Bronchial epithelial cell (primary cell): ENCODE results near the gene ANO6. TPM values are rescaled to one million over a fixed set of nuclear protein-coding genes. Genes with fewer than 3 reads are reported as not detected.

Source experiments
- DNase-seq: peaks from one replicate; pipeline ENCODE4 v3.0.0-alpha.2; 2010; ENCODE audit warnings: low read depth
- FAIRE-seq: peaks from 2 replicates; lab custom pipeline; 2011; peaks lifted over from hg19 to GRCh38; lab: Jason Lieb, UNC
- H3K27me3 ChIP-seq: 2 replicates; pipeline ENCODE4 v1.5.1; 2011; ENCODE audit warnings: low read length; ENCODE audit not compliant: control insufficient read depth, insufficient read depth
- H3K36me3 ChIP-seq: 2 replicates; pipeline ENCODE4 v1.5.1; 2011; ENCODE audit warnings: low read length; ENCODE audit not compliant: control insufficient read depth, insufficient read depth
- H3K4me3 ChIP-seq: 2 replicates; pipeline ENCODE4 v1.5.1; 2011; ENCODE audit warnings: mild to moderate bottlenecking, low read depth, low read length, control low read depth
- total RNA-seq: library from RNA; depleted of rRNA; stranded (reverse); fragments of >200 nt; gene quantifications from 2 replicates; pipeline ENCODE4 v1.2.1, GENCODE V29; 2014
- TF ChIP-seq, protein P1 (sequence below): IDR thresholded peaks from 2 replicates; pipeline ENCODE4 v1.5.1; 2011; ENCODE audit warnings: mild to moderate bottlenecking, moderate library complexity, low read length, control low read depth, inconsistent platforms; ENCODE audit not compliant: insufficient read depth, severe bottlenecking

The ANO6 gene
- total RNA-seq, 1 donor from 2014 or later = 23.2 TPM

DNA sequence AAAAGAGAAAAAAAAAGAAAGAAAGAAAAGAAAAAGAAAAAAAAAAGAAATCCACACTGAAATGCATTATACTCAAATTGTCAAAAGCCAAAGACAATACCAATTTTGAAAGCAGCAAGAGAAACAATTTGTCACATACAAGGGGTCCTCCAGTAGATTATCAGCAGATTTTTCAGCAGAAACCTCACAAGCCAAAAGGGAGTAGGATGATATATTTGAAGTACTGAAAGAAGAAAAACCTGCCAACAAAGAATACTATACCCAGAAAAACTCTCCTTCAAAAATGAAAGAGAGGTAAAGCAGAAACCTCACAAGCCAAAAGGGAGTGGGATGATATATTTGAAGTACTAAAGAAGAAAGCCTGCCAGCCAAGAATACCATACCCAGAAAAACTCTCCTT lies 37.1 kb upstream of the ANO6 start:
- DNase-seq (no peak), FAIRE-seq (no peak)
- no peaks in the 10 kb centered on the region for H3K36me3 ChIP-seq
- TF ChIP-seq, protein P1, sequence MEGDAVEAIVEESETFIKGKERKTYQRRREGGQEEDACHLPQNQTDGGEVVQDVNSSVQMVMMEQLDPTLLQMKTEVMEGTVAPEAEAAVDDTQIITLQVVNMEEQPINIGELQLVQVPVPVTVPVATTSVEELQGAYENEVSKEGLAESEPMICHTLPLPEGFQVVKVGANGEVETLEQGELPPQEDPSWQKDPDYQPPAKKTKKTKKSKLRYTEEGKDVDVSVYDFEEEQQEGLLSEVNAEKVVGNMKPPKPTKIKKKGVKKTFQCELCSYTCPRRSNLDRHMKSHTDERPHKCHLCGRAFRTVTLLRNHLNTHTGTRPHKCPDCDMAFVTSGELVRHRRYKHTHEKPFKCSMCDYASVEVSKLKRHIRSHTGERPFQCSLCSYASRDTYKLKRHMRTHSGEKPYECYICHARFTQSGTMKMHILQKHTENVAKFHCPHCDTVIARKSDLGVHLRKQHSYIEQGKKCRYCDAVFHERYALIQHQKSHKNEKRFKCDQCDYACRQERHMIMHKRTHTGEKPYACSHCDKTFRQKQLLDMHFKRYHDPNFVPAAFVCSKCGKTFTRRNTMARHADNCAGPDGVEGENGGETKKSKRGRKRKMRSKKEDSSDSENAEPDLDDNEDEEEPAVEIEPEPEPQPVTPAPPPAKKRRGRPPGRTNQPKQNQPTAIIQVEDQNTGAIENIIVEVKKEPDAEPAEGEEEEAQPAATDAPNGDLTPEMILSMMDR = no peak
- no peak overlapping the region for H3K4me3 ChIP-seq
- H3K27me3 ChIP-seq = no peaks in the 10 kb centered on the region

DNA sequence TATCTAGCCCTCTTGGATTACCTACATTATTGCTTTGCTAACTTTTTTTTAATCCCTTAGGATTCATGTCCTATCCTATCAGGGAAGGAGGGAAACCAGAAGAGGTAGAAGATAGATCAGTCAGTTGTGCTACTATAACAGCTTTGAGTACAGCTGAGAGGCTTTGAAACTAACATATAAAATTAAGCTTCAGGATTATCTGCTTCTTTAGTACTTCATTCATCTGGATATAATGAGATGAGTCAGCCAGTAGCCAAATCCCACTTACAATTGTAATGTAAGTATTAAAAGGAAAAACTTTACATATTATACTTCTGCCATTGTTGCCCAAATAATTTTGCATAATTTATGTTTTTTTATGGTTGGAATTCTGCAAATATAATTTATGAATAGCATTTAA lies 33.4 kb upstream of the ANO6 start:
- FAIRE-seq (no peak), DNase-seq (no peak)
- H3K4me3 ChIP-seq = no peak overlapping the region
- no peaks in the 10 kb centered on the region for H3K27me3 ChIP-seq
- no peaks in the 10 kb centered on the region for H3K36me3 ChIP-seq
- TF ChIP-seq, protein P1 = no peak

DNA sequence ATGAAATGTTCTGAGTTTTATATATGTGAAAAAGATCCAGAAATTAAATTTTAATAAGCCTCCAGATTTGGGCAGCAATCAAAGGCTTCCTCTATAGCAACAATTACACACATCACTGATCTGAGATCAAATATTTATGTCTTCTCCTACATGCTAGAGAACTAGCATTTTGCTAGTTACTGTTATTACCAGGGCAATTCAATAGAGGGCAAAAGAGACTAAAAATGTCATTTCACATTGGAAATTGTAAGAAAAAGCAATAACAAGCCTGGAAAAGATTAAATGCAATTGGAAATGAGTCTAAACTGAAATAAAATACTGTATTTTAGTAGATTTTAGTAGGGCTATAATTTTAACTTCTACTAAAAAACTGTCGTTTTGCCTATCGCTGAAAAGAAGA lies 32.6 kb upstream of the ANO6 start:
- peak; percentile 6 for DNase-seq
- TF ChIP-seq, protein P1 = peak; percentile 7
- Histone ChIP-seq H3K4me3 (no peak overlapping the region), H3K27me3 (no peaks in the 10 kb centered on the region), H3K36me3 (no peaks in the 10 kb centered on the region)
- no peak for FAIRE-seq

DNA sequence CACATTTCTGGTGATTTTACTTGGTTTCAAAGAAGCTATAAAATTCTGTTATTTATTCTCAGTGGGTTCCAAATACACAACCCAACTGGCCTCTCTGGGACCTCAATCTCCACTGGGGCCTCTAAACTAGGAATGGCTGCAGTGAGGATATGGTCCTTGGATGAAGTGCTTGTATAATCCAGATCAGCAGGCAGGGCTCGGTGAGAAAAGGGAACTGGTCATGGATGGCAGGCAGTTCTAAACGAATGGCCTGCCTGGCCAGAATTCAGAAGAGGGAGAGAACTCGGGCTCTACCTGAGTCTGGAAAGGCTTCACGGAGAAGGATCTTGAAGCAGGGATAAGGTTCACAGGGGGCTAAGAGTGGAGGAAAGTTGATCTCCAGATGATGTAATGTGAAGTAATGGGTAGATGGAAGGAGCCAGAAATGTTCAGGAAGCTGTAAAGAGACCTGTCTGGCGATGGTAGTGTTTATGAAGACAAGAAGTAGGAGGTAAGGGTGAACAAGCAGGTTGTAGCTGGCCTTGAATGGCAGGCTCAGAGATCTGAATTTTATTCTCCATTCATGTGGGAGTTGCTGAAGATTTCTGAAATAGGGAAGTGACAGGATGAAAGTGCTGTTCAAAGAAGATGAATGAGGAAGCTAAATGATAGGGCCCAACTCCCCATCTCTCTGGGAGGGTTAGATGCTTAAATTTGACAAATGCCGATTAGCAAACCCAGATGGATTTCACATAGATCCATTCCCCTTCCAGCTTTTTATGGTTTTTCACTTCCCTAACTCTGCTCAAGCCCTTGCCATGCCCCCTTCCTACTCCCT lies 31.5 kb upstream of the ANO6 start:
- DNase-seq (no peak), FAIRE-seq (no peak)
- Histone ChIP-seq H3K27me3 (no peaks in the 10 kb centered on the region), H3K4me3 (no peak overlapping the region), H3K36me3 (no peaks in the 10 kb centered on the region)
- TF ChIP-seq, protein P1 = no peak

DNA sequence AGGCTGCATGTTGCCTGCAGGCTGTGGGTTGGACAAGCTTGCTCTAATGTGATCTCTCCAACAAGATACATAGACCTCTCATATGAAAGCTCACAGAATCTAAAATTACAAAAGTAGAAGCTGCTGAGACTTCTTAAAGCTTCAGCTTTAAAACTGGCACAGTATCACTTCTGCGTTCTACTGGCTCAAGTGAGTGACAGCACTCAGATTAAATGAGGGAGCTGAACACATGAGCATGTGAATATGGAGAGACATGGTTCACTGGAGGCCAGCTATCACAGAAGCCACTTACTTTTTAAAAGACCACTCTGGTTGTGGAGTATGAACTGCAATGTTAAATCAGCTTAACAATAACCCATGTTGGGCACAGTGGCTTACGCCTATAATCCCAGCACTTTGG lies 29.1 kb upstream of the ANO6 start:
- Histone ChIP-seq H3K27me3 (no peaks in the 10 kb centered on the region), H3K36me3 (no peaks in the 10 kb centered on the region), H3K4me3 (no peak overlapping the region)
- FAIRE-seq (no peak), DNase-seq (no peak)
- TF ChIP-seq, protein P1 = no peak

DNA sequence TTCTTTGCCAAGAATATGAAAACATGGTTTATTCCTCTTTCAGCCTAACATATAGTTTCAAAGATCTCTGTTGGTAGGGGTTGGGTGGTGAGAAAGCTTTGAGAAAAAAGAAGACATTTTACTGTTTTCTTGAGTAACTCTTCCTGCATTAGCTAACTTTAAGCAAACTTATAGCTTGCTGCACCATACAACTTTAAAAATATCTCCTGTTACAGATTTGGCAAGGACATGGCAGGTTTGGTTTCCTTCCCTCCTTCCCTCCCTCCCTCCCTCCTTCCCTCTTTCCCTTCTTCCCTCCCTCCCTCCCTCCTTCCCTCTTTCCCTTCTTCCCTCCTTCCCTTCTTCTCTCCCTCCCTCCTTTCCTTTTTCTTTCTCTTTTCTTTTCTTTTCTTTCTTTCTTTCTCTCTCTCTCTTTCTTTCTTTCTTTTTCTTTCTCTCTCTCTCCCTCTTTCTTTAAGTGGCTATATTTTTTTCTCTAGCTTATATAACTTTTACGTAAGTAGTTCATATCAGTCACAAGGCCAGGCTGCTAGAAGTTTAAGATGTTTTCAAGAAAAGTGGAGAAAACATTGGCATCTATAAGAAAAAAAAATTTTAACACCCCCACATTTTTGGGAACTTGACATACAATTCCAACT lies 26.0 kb upstream of the ANO6 start:
- DNase-seq (no peak), FAIRE-seq (no peak)
- Histone ChIP-seq H3K36me3 (no peaks in the 10 kb centered on the region), H3K4me3 (no peak overlapping the region), H3K27me3 (no peaks in the 10 kb centered on the region)
- TF ChIP-seq, protein P1 = no peak
